Brain microvascular endothelial cell (primary cell): ENCODE measurements around the gene AURKA.

Source experiments
- DNase-seq: peaks from one replicate; pipeline ENCODE4 v3.0.0-alpha.2; 2020
- H3K27ac ChIP-seq: fragments of 250-450 bp; sonication (Bioruptor Pico); 2 replicates; pipeline ENCODE4 v1.5.1; 2020; ENCODE audit warnings: mild to moderate bottlenecking, moderate library complexity
- H3K27me3 ChIP-seq: fragments of 250-450 bp; sonication (Bioruptor Pico); replicated peaks from 2 replicates; pipeline ENCODE4 v1.5.1; 2020; ENCODE audit warnings: mild to moderate bottlenecking
- H3K36me3 ChIP-seq: fragments of 250-450 bp; sonication (Bioruptor Pico); replicated peaks from 2 replicates; pipeline ENCODE4 v1.5.1; 2020; ENCODE audit warnings: mild to moderate bottlenecking
- H3K4me3 ChIP-seq: 2 replicates; pipeline ENCODE4 v1.5.1; 2011; ENCODE audit warnings: low read depth, mild to moderate bottlenecking, control low read depth, low read length, moderate library complexity
- CTCF ChIP-seq: IDR thresholded peaks from 2 replicates; pipeline ENCODE4 v1.5.1; 2011; ENCODE audit warnings: low read depth, mild to moderate bottlenecking, moderate library complexity, low read length, control low read depth, inconsistent platforms; ENCODE audit errors: missing control alignments
- in situ Hi-C: cut with HindIII; loops from 2 replicates; pipeline ENCODE4 v1.10.0; 2017; ENCODE audit warnings: low sequenced_read_pairs, low pct_ligation_motif_present

AURKA gene

DNA sequence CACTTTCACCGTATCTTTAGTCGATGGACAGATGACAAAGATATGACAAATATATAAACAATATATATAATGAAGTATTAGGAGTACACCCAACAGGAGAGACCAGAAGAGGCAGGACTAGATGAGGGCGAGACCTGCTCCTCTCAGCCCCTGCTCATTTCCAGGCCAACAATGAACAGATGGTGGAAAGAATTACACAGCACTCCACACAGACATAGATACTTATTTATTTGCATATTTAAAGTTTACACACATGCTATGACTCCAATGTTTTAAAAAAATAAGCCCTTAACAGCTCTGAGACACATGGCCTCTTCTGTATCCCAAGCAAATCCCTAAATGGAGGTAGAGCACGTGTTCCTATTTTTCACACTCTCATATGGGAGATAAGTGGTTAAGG lies 22.8 kb downstream of the AURKA start:
- Histone ChIP-seq H3K4me3 (no peak overlapping the region), H3K27me3 (no peaks in the 10 kb centered on the region), H3K36me3 (peaks cover 31% of the 10 kb centered on the region), H3K27ac (no peak overlapping the region)
- TF ChIP-seq CTCF: no peak
- no peak for DNase-seq
- in situ Hi-C loops: no loop called here

DNA sequence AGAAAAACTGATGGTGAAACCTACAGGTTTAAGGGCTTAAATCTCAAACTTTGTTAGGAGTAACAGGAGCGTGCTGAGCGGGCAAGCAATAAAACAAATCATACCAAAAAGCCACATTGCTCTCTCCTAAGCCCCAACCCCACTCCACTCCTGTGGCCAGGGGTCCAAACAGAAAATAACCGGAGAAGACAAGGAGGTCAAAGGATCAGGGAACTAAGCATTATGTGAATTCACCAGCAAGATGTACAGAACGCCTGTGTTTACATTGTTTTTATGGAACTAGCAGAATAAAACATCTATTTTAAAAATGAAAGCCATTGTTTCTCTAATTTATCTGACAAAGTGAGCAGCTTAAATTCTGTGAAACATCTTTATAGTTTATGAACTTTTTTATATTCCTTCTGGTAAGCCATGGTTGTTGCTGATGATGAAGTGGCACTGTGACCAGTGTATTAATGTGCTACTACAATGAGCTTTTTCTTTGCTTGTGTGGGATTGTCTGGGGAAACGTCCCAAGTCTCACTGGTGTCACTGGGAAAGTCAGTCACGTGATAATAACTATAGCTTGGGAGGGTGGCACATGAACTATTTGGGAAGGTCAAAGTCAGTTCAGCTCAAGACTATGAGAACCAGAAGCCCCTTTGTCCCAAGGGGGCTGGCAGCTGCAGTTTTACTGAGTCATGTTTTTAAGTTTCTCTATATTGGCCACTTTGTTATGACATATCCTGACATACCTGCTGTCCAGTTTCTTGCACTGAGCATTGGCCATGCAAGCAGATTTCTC lies 23.5 kb downstream of the AURKA start:
- no peak for TF ChIP-seq CTCF
- Histone ChIP-seq H3K4me3 (no peak overlapping the region), H3K27ac (no peak overlapping the region), H3K36me3 (peaks cover 30% of the 10 kb centered on the region), H3K27me3 (no peaks in the 10 kb centered on the region)
- no peak for DNase-seq
- in situ Hi-C loops: no loop called here

DNA sequence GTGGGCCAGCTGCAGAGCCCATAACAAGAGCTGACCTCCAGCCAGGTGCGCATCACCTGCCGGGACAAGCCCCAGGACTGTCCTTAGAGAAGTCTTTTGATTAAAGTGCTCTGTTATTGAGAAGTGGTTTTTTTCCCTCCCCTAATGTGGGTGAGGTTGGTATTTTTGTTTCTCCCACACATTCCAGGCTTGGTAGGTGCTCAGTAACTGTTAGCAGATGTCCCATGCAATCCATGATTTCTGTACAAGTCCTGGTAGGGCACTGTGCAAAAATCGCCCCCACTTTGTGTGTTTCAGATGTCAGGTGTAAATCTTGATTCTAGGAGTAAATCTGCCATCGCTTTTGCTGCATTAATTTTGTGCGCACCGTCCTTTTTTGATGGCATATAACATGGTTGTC lies 28.5 kb downstream of the AURKA start:
- in situ Hi-C loops: no loop called here

DNA sequence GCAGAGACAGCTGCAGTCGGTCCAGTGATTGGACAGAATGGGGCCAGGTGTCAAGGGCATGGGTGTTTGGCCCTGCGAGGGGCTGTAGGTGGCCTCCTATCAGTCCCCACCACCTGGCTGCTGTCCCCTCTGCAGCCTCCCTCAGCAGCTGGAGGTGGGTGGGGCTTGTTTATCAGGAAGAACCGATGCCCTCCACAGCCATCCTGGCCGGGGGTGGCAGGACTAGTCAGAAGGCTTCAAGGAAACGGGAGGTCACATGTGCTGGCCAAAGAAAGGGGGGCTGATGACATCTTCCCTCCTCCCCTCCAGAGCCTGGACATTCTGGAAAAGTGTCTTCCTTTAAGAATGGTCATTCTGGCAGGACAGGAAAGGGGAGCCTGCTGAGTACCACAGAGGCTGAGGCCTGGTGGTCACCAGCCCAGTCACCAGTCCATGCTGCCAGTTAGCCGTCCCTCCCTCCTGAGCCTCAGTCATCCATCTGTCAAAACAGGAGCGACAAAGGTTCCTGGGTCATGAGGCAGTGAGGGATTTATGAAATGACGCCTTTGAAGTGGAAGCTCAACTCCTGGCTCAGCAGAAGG lies 29.1 kb downstream of the AURKA start:
- TF ChIP-seq CTCF: no peak
- Histone ChIP-seq H3K27ac (no peak overlapping the region), H3K36me3 (peaks cover 16% of the 10 kb centered on the region), H3K4me3 (no peak overlapping the region), H3K27me3 (no peaks in the 10 kb centered on the region)
- no peak for DNase-seq
- in situ Hi-C loops: no loop called here

More for the DNA sequence above, 28.5 kb downstream of the AURKA start:
- no peak overlapping the region for H3K27ac ChIP-seq
- no peak for DNase-seq
- no peak overlapping the region for H3K4me3 ChIP-seq
- no peaks in the 10 kb centered on the region for H3K27me3 ChIP-seq
- H3K36me3 ChIP-seq: peaks cover 16% of the 10 kb centered on the region
- TF ChIP-seq CTCF: no peak

DNA sequence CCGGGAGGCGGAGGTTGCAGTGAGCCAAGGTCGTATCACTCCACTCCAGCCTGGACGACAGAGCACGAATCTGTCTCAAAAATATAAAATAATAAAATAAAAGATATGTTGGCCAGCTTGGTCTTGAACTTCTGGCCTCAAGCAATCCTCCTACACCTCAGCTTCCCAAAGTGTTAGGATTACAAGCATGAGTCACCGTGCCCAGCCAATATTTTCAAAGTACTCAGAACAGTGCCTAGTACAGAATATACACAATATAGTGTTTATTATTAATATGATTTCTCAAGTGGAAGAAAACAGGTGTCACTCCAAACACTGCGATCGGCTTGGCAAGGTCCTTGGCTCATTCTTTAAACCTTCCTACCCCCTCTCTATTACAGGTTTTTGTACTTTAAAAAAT lies 30.1 kb downstream of the AURKA start:
- no peaks in the 10 kb centered on the region for H3K27me3 ChIP-seq
- in situ Hi-C loops: no loop called here

More for the DNA sequence above, 30.1 kb downstream of the AURKA start:
- H3K36me3 ChIP-seq: peaks cover 10% of the 10 kb centered on the region
- H3K27ac ChIP-seq: no peak overlapping the region
- no peak overlapping the region for H3K4me3 ChIP-seq
- no peak for TF ChIP-seq CTCF
- DNase-seq: no peak
